ENCODE measurements around the gene L3MBTL3.

L3MBTL3 gene

GRCh38 chr6:130018292-130018743 lies at the start of gene L3MBTL3:
L3MBTL3 (plus strand) TSS chr6:130018581; CDS start chr6:130042700, 24,119 bp downstream.
- peak; percentile 85 for DNase-seq

DNA sequence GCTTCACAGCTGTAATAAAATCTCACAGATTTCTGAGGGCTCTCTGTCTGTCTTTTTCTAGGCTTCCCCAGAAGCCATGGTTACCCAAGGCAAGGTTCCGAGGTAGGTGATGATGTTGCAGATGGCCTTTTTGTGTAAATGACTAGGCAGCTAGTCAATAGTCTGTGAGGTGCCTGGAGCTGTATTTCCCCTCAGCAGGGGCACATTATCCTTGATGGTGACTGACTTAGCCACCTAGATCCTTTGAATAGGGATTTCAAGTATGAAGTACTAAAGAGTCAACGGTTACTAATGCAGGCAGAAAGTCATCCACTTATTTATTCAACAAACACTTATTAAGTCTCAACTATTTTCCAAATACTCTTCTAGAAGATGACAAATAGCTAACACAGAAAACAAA lies 49.3 kb upstream of the L3MBTL3 start:
- DNase-seq = no peak

DNA sequence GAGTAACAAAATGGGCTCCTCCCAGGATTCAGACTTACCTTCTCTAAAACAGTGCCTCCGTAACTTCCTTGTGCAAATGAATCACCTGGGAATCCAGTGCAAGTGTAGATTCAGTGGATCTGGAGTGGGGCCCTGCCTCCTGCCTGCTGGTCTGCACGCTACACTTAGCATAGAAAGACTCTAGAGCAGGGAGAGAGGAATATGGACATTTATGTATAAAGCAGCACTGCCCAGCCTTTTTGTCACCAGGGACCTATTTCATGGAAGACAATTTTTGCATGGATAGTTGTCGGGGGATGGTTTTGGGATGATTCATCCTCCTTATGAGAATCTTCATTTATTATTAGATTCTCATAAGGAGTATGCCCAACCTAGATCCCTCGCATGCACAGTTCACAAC lies 42.3 kb upstream of the L3MBTL3 start:
- no peak for DNase-seq

- DNase-seq = no peak
These were observed 40.0 kb upstream of the L3MBTL3 start for GRCh38 chr6:129978148-129978916.

DNA sequence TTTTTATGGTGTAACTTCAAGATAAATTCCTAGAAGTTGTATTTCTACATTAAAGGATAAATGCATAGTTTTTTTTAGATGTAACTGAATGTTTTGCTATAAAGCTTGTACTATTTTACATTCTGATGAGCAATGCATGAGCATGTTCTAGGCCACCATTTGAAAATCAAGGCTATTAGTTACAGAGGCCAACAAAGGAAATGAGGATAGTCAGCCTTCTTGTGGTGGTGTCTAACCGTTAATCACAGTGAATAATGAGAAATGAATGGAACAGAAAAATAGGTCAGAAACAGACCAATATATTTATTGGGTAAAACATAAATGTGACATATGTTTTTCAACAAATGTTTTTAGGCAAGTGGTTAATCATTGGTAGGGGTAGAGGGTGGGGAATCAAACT lies 37.6 kb upstream of the L3MBTL3 start:
- no peak for DNase-seq

GRCh38 chr6:129981598-129981997 lies 36.8 kb upstream of the L3MBTL3 start:
- no peak for DNase-seq

- no peak for DNase-seq
These were observed 29.0 kb upstream of the L3MBTL3 start for GRCh38 chr6:129989396-129989795.

GRCh38 chr6:129992881-129993280 lies 25.5 kb upstream of the L3MBTL3 start:
- no peak for DNase-seq

DNA sequence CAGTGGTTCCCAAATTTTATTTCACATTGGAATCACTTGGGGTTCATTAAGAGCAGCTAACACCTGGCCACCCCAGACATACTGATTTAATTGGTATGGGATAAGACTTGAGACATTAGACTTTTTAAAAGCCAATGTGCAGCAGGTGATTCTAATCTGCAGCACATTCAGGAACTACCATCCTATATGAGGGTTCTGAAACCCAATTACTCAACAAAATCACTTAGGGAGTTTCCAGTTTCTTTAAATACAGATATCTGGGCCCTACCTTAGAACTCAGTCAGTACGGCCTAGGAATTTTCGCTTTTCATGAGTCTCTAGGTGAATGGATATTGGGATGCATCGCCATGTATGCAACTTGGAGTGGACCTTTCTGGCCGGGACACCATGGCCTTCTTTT lies 24.0 kb upstream of the L3MBTL3 start:
- DNase-seq = no peak

- DNase-seq = no peak
These were observed 22.0 kb upstream of the L3MBTL3 start for GRCh38 chr6:129996387-129996786.

- no peak for DNase-seq
These were observed 17.6 kb upstream of the L3MBTL3 start for GRCh38 chr6:130000526-130001421.

DNA sequence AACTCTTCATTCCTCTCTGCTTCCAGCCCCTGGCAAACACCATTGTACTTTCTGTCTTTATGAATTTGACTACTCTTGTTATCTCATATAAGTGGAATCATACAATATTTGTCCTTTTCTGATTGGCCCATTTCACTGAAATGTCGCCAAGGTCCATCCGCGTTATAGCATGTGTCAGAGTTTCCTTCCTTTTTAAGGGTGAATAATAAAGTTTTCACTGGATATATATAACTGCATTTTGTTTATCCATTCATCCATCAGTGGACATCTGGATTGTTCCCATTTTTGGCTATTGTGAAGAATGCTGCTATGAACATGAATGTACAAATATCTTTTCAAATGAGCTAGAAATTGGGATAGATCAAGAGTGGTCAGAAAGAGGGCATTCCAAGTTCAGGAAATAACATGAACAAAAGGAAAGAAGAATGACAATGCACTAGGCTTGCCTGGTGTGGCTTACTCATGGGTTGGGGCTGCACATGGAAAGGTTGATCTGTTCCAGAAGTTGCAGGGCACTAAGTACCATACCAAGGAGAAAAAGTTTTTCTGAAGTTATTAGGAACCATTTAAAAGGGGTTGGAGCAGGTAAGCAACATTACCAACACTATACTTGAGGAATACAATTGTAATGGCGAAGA lies 10.0 kb upstream of the L3MBTL3 start:
- no peak for DNase-seq

- no peak for DNase-seq
These were observed 9.2 kb upstream of the L3MBTL3 start for GRCh38 chr6:130009146-130009545.

GRCh38 chr6:130010387-130010786 lies 8.0 kb upstream of the L3MBTL3 start:
- no peak for DNase-seq

- no peak for DNase-seq
These were observed 5.7 kb upstream of the L3MBTL3 start for GRCh38 chr6:130012728-130013127.

DNA sequence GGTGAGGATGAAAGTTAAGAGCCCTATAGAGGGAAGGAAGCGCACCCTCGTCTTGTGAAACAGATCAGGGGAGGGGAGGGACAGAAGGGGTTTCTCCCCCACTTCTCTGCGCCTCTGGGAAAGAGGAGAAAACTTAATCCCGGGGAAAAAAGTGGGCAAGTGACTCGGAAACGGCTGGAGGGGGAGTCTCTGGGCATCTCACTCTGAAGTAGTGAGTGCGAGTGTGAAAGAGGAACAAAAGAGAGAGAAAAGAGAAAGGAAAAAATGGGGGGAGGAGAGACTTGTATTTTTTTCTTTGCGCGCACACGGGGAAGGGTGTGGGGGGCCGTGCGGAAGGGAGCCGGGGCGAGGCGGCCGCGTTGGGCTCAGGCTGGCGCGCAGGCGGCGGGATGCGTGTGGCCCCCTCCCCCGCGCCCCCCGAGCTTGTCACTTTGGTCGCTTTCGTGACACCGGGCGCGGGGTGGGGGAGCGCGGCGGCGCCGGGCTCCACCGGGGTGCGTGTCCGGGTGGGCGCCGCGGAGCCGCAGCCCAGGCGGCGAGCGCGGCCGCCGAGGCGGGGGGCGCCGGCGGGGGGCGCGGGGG lies 454 bp downstream of the L3MBTL3 start:
- DNase-seq = peak; percentile 30

GRCh38 chr6:130019326-130020072 lies 1.1 kb downstream of the L3MBTL3 start:
- peak; percentile 30 for DNase-seq

DNA sequence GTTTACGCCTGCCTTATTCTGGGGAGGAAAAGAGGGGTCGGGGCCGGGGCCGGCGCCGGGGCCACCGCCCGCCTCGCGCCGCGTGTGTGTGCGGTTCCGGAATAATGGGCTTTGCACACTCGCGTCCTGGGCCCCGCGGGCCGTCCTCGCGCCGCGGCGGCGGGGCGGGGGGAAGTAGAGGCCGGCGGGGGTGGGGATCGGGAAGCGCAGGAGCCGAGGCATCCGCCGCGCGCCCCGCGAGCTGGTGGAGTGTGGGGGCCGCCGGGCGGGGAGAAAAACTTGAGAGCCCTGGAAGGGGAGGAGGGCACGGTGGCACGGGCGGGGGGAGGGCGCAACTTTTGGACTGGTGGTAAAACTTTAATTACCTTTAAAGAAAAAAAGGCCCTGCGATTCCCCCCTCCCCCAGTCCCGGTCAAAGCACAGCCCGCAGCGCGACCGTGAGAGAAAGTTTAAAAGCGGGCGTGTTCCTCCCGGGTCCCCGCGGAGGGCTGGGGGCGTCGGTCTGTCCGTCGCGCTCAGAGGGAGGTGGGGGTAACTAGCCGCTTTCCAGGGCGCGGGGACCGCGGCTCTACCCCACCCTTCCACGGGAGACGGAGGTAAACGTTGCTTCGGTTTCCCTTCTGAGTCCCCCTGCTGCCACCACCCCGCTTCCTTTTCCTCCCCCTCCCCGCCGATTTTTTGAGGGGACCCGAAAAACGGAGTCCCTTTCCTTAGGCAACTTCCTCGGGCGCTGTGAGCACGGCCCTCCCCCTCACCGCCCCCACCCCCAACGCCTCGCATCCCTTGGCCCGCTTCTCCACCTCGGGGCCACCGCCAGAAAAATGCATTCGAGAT lies 1.9 kb downstream of the L3MBTL3 start:
- peak; percentile 44 for DNase-seq

DNA sequence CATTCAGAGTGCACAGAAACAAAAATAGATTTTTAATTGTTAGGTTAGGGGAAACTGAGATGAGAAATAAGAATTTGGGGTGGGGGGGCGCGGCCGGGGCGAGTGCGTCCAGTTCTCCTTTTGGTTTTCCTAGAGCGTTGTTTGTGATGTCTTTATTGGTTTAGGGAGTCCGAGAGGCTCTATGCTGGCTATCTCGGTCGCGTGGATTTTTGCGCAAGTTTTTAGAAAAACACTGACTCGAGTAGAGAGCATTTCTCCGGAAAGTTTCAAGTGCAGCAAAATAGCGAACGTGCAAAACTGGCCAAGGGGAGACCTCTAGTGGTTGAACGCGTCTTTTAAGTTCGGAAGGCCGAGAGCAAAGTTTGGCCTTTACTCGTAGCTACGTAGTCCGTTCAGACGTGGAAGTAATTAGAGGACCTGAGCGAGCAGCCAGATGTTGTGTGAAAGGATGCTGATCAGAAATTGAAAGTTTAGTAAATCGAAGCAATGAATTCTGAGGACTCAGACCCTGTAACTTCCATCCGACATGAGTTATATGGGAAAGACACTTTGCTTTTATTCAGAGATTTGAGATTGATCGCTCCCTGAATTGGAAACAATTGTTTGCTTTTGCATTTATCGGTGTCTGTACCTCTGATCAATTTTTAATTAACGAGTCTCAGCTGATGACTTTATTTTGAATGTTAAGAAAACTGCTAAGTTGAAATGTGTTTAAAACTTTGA lies 2.7 kb downstream of the L3MBTL3 start:
- DNase-seq = peak; percentile 69

DNA sequence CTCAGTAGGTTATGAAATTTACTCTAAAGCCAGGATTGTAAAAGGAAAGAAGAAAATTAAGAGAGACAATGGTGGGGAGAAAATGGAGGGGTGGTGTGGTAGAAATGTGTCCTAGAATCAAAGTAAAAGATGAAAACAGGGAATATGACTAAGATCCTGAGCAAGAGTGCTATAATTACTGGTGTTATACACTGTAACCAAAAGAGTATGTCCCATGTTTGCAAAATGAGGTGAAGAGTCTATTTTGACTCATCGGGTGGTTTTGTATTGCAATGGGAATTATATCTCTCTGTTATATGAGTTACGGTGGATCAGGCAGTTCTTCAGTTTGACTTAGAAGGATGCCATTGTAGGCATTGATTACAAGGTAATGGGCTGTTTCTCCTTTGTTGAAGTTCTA lies 8.5 kb downstream of the L3MBTL3 start:
- no peak for DNase-seq

DNA sequence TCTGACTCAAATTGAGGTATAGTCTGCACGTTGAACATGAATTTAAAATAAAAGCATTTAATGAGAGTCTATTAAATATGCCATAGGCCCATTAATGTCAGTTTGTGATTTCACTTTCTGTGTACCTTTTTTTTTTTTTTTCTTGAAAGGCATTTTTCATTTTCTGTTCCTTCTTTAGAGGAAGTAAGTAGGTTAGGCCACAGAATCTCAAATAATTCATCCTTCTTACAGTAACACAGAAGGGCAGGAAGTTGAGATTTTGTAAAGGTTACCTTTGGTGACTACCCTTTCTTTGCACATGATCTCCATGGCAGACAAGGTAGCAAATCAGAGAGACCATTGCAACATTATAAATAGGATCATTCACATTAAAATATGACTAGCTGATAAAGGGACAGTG lies 9.6 kb downstream of the L3MBTL3 start:
- DNase-seq = no peak
